HG03432 (cell line): ENCODE data around the gene ORMDL3.

Experiments
- ATAC-seq: cut with Tn5 transposase; IDR thresholded peaks from one replicate; pipeline ENCODE4 v1.9.1; 2021; ENCODE audit warnings: mild to moderate bottlenecking, moderate library complexity; ENCODE audit not compliant: unreplicated experiment

Gene ORMDL3

GRCh38 chr17:39927101-39927928 lies at the start of gene ORMDL3, which contains the start of gene LRRC3C:
Gene ORMDL3 (minus strand): TSS chr17:39927601. CDS start chr17:39924203, 3,398 bp downstream.
Gene LRRC3C (plus strand): TSS chr17:39927732. CDS start chr17:39941524, 13,792 bp downstream.
- peak; percentile 75 for ATAC-seq

GRCh38 chr17:39975801-39976200 lies 48.4 kb upstream of the ORMDL3 start:
- no peak for ATAC-seq

GRCh38 chr17:39974433-39974832 lies 47.0 kb upstream of the ORMDL3 start:
- no peak for ATAC-seq

GRCh38 chr17:39973496-39973895 lies 46.1 kb upstream of the ORMDL3 start:
- no peak for ATAC-seq

GRCh38 chr17:39972271-39972670 lies 44.9 kb upstream of the ORMDL3 start:
- ATAC-seq: no peak

- ATAC-seq: no peak
Measured at GRCh38 chr17:39971076-39971603, 43.7 kb upstream of the ORMDL3 start.

- no peak for ATAC-seq
Measured at GRCh38 chr17:39970157-39970692, 42.8 kb upstream of the ORMDL3 start.

- ATAC-seq: no peak
Measured at GRCh38 chr17:39969375-39969774, 42.0 kb upstream of the ORMDL3 start.

GRCh38 chr17:39968761-39969160 lies 41.4 kb upstream of the ORMDL3 start:
- no peak for ATAC-seq

- ATAC-seq: no peak
Measured at GRCh38 chr17:39966771-39967170, 39.4 kb upstream of the ORMDL3 start.

GRCh38 chr17:39965017-39965699 lies 37.8 kb upstream of the ORMDL3 start:
- ATAC-seq: no peak

- no peak for ATAC-seq
Measured at GRCh38 chr17:39963829-39964228, 36.4 kb upstream of the ORMDL3 start.

GRCh38 chr17:39962642-39963220 lies 35.3 kb upstream of the ORMDL3 start, which contains the start of gene GSDMA:
Gene GSDMA (plus strand): TSS chr17:39963004. CDS start chr17:39965688, 2,684 bp downstream.
- no peak for ATAC-seq

GRCh38 chr17:39960524-39961041 lies 33.2 kb upstream of the ORMDL3 start:
- no peak for ATAC-seq

- no peak for ATAC-seq
Measured at GRCh38 chr17:39955726-39956225, 28.4 kb upstream of the ORMDL3 start.

GRCh38 chr17:39954876-39955275 lies 27.5 kb upstream of the ORMDL3 start:
- ATAC-seq: no peak

- no peak for ATAC-seq
Measured at GRCh38 chr17:39953471-39953888, 26.1 kb upstream of the ORMDL3 start.

GRCh38 chr17:39952680-39953470 lies 25.5 kb upstream of the ORMDL3 start:
- peak; percentile 79 for ATAC-seq

- ATAC-seq: peak; percentile 34
Measured at GRCh38 chr17:39951924-39952679, 24.7 kb upstream of the ORMDL3 start.
